ENCODE measurements around the gene SLC12A3. TPM values are rescaled to one million over a fixed set of nuclear protein-coding genes. Genes with fewer than 3 reads are reported as not detected.

The SLC12A3 gene
- total RNA-seq, 1 donor from 2014 or later = 5.0 TPM

- H3K27ac Mint-ChIP-seq = no peak overlapping the region
- ChIA-PET POLR2A (no interaction called here), CTCF (no interaction called here)
- no peak for DNase-seq
- H3K36me3 Mint-ChIP-seq (ENCODE audit: low read depth) = peaks cover 73% of the 10 kb centered on the region
- no peak for TF ChIP-seq CTCF (IDR thresholded peaks at IDR 0.05)
- H3K4me3 Mint-ChIP-seq = no peak overlapping the region
- ATAC-seq (ENCODE audit: low read depth) = no peak
- intact Hi-C loops (cut with micrococcal nuclease) = no loop called here
- H3K27me3 Mint-ChIP-seq = no peaks in the 10 kb centered on the region
- H3K9me3 Mint-ChIP-seq = no peaks in the 10 kb centered on the region
- no peaks in the 10 kb centered on the region for H3K4me1 Mint-ChIP-seq
These were observed 41.8 kb upstream of the SLC12A3 start for GRCh38 chr16:56823081-56823733.

- H3K36me3 Mint-ChIP-seq (ENCODE audit: low read depth) = peaks cover 79% of the 10 kb centered on the region
- ChIA-PET CTCF (interaction anchor here (1.5 kb wide), 1 partner anchor 222 kb away, joined by 3 read pairs; no protein-coding TSS in a partner anchor), POLR2A (interaction anchor here (0.6 to 1.1 kb wide), 2 partner anchors 14 to 127 kb away, joined by 3 read pairs; no protein-coding TSS in a partner anchor)
- H3K27ac Mint-ChIP-seq = no peak overlapping the region
- no peak overlapping the region for H3K4me3 Mint-ChIP-seq
- no peak for TF ChIP-seq CTCF (IDR thresholded peaks at IDR 0.05)
- ATAC-seq (ENCODE audit: low read depth) (no peak), DNase-seq (no peak)
- no peaks in the 10 kb centered on the region for H3K4me1 Mint-ChIP-seq
- H3K27me3 Mint-ChIP-seq = no peaks in the 10 kb centered on the region
- H3K9me3 Mint-ChIP-seq = no peaks in the 10 kb centered on the region
- intact Hi-C loops (cut with micrococcal nuclease) = no loop called here
These were observed 40.7 kb upstream of the SLC12A3 start for GRCh38 chr16:56824331-56824730.

GRCh38 chr16:56824804-56825203 lies 40.2 kb upstream of the SLC12A3 start:
- no peak for ATAC-seq (ENCODE audit: low read depth)
- ChIA-PET CTCF (interaction anchor here (0.6 to 1.5 kb wide), 2 partner anchors 221 to 331 kb away, joined by 3 read pairs; no protein-coding TSS in a partner anchor), POLR2A (interaction anchor here (0.6 to 1.1 kb wide), 2 partner anchors 14 to 127 kb away, joined by 3 read pairs; no protein-coding TSS in a partner anchor)
- DNase-seq = no peak
- intact Hi-C loops (cut with micrococcal nuclease) = no loop called here
- peaks cover 79% of the 10 kb centered on the region for H3K36me3 Mint-ChIP-seq (ENCODE audit: low read depth)
- no peak overlapping the region for H3K27ac Mint-ChIP-seq
- no peak overlapping the region for H3K4me3 Mint-ChIP-seq
- TF ChIP-seq CTCF (IDR thresholded peaks at IDR 0.05) = no peak
- no peaks in the 10 kb centered on the region for H3K9me3 Mint-ChIP-seq
- no peaks in the 10 kb centered on the region for H3K27me3 Mint-ChIP-seq
- no peaks in the 10 kb centered on the region for H3K4me1 Mint-ChIP-seq

- ChIA-PET POLR2A (interaction anchor here (0.6 kb wide), 1 partner anchor 356 kb away, joined by 5 read pairs; no protein-coding TSS in a partner anchor), CTCF (no interaction called here)
- TF ChIP-seq CTCF (IDR thresholded peaks at IDR 0.05) = no peak
- Mint-ChIP-seq H3K27ac (no peak overlapping the region), H3K4me3 (no peak overlapping the region), H3K27me3 (no peaks in the 10 kb centered on the region), H3K36me3 (ENCODE audit: low read depth) (peaks cover 80% of the 10 kb centered on the region), H3K4me1 (no peaks in the 10 kb centered on the region), H3K9me3 (no peaks in the 10 kb centered on the region)
- no peak for ATAC-seq (ENCODE audit: low read depth)
- intact Hi-C loops (cut with micrococcal nuclease) = loop anchor here (2.0 kb wide), 1 partner anchor 55 kb away; no protein-coding TSS in a partner anchor
- DNase-seq = no peak
These were observed 39.2 kb upstream of the SLC12A3 start for GRCh38 chr16:56825826-56826225.

- Mint-ChIP-seq H3K27me3 (no peaks in the 10 kb centered on the region), H3K4me1 (no peaks in the 10 kb centered on the region), H3K27ac (no peak overlapping the region), H3K9me3 (no peaks in the 10 kb centered on the region), H3K4me3 (no peak overlapping the region), H3K36me3 (ENCODE audit: low read depth) (peaks cover 82% of the 10 kb centered on the region)
- intact Hi-C loops (cut with micrococcal nuclease) = no loop called here
- no peak for TF ChIP-seq CTCF (IDR thresholded peaks at IDR 0.05)
- ATAC-seq (ENCODE audit: low read depth) = no peak
- ChIA-PET CTCF (no interaction called here), POLR2A (no interaction called here)
- no peak for DNase-seq
These were observed 36.4 kb upstream of the SLC12A3 start for GRCh38 chr16:56828647-56829046.

All from activated B cell treated with CpG ODN at 0.5 μM for 24 hours (primary cell).